Mucosa of descending colon (tissue), 3 donors: ENCODE measurements around the gene SPATS2L. TPM values are rescaled to one million over a fixed set of nuclear protein-coding genes. Genes with fewer than 3 reads are reported as not detected.

Source experiments
- ATAC-seq: fragments of 200-7000 bp; cut with Tn5 transposase; one replicate; pipeline ENCODE4 v1.9.1; 2020; ENCODE audit warnings: mild to moderate bottlenecking, moderate library complexity
- DNase-seq, 3 donors: peaks; one replicate each; pipeline ENCODE4 v3.0.0-alpha.2; 2020
- H3K36me3 ChIP-seq: fragments of 200-600 bp; one replicate; pipeline ENCODE4 v1.8.0; 2021; ENCODE audit warnings: low read depth, mild to moderate bottlenecking
- H3K4me1 ChIP-seq: fragments of 200-600 bp; one replicate; pipeline ENCODE4 v1.8.0; 2021; ENCODE audit warnings: low read depth, mild to moderate bottlenecking
- H3K4me3 ChIP-seq: fragments of 200-600 bp; one replicate; pipeline ENCODE4 v1.8.0; 2021; ENCODE audit warnings: mild to moderate bottlenecking
- H3K9me3 ChIP-seq: fragments of 200-600 bp; one replicate; pipeline ENCODE4 v1.8.0; 2021; ENCODE audit warnings: mild to moderate bottlenecking
- CTCF ChIP-seq: fragments of 200-600 bp; IDR thresholded peaks from one replicate; pipeline ENCODE4 v1.8.0; 2022; ENCODE audit warnings: antibody characterized with exemption, mild to moderate bottlenecking
- intact Hi-C, 2 donors: fragments of 100-400 bp; cut with DNase I in 1 of 2; cut with micrococcal nuclease in 1 of 2; formaldehyde crosslinking; loops; one replicate each; pipeline versions ENCODE4 v1.11.0 to v1.11.1; 2022; cut with DNase I, micrococcal nuclease
- total RNA-seq, 3 donors: library from RNA; stranded (reverse); fragmentation: NEBNext Ultra II Directional in 2 of 3; extraction: Animal tissue kit (Norgen Biotek cat#: 25700) in 2 of 3; gene quantifications; one replicate each; pipeline versions ENCODE4 v1.2.1 to v1.2.4, GENCODE V29; 2021 to 2023
- donor health status: DM: no; HTN: no; CAD: no; lungs with moderate emphysema.
- donor health status: DM: no; HTN: no; CAD: no.
- donor health status: DM: no; HTN: yes; CAD: no.

Gene SPATS2L
- total RNA-seq, 3 donors from 2014 or later = 160 to 238 (median 232) TPM

GRCh38 chr2:200302940-200303727, 3.4 kb upstream of the SPATS2L start:
- ATAC-seq (no peak), DNase-seq (no peak)
- H3K4me1 ChIP-seq = peaks cover 3% of the 10 kb centered on the region
- intact Hi-C loops = loop anchor here in 1 of 2 donors (10.0 kb wide), 1 partner anchor 172 kb away; no protein-coding TSS in a partner anchor
- no peak for TF ChIP-seq CTCF
- H3K36me3 ChIP-seq = no peaks in the 10 kb centered on the region
- no peak overlapping the region for H3K4me3 ChIP-seq
- H3K9me3 ChIP-seq = no peaks in the 10 kb centered on the region

DNA sequence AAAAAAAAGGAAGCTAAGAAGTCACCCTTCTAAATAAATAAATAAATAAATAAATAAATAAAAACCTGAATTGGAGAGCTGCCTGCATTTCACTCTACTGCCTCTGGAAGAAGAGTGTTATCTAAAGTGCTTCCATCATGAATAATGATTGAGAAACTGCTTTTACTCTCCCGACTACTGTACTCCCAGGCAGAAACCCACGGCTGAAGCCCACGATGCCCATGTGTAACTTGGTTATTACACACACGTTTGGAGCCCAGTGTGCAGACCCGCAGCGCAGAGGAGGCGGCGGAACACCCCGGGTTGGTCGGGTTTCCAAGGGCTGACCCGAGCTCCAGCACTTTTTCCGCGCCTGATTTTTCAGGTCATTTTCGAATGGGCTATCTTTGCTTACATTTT, 697 bp upstream of the SPATS2L start:
- Histone ChIP-seq H3K4me3 (peak overlapping the region; percentile 77), H3K4me1 (peaks cover 8% of the 10 kb centered on the region), H3K36me3 (no peaks in the 10 kb centered on the region), H3K9me3 (no peaks in the 10 kb centered on the region)
- TF ChIP-seq CTCF = no peak
- no peak for ATAC-seq
- peak; percentile 52 to 64 (median 55) for DNase-seq
- intact Hi-C loops = loop anchor here in 1 of 2 donors (10.0 kb wide), 1 partner anchor 169 kb away; no protein-coding TSS in a partner anchor

DNA sequence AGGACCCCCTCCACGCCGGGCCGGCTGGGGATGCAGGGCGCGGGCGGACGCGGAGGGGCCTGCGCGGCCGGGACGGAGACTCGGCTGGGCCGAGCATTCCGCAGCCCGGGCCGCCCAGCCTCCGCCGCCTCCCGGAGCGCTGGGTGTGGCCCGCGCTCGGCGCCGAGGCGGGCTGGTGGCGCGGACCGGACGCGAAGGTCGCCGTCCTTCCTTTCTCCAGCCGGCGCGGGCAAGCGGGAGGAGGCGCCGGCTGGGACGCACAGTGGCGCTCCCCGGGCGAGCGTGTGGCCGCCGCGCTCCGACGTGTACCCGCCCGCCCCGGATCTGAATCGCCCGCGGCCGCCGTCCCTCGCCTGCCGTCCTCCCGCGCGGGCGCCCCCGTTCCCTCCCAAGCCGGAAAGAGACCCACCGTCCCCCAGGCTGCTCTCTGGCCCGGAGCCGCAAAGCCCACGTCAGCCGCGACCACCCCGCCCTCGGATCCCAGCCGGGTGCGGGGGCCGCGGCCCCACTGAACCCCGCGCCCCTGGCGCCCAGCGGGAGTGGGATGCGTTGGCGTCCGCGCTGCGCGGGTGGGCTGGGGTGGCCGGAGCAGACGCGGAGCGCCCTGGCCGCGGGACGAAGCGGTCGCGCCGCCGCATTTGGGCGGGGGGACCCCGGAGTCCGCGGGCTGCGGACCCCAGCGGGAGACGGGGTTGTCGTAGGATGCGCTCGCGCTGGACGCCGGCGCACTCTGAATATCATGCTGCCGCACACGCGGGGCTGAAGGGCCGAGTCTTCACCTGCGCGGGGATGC, 634 bp downstream of the SPATS2L start:
- no peaks in the 10 kb centered on the region for H3K9me3 ChIP-seq
- intact Hi-C loops = loop anchor here in 1 of 2 donors (10.0 kb wide), 1 partner anchor 168 kb away; no protein-coding TSS in a partner anchor
- TF ChIP-seq CTCF = no peak
- peaks cover 8% of the 10 kb centered on the region for H3K4me1 ChIP-seq
- H3K36me3 ChIP-seq = no peaks in the 10 kb centered on the region
- ATAC-seq (peak; percentile 86), DNase-seq (peak; percentile 54 to 76 (median 68))
- H3K4me3 ChIP-seq = peak overlapping the region; percentile 77

DNA sequence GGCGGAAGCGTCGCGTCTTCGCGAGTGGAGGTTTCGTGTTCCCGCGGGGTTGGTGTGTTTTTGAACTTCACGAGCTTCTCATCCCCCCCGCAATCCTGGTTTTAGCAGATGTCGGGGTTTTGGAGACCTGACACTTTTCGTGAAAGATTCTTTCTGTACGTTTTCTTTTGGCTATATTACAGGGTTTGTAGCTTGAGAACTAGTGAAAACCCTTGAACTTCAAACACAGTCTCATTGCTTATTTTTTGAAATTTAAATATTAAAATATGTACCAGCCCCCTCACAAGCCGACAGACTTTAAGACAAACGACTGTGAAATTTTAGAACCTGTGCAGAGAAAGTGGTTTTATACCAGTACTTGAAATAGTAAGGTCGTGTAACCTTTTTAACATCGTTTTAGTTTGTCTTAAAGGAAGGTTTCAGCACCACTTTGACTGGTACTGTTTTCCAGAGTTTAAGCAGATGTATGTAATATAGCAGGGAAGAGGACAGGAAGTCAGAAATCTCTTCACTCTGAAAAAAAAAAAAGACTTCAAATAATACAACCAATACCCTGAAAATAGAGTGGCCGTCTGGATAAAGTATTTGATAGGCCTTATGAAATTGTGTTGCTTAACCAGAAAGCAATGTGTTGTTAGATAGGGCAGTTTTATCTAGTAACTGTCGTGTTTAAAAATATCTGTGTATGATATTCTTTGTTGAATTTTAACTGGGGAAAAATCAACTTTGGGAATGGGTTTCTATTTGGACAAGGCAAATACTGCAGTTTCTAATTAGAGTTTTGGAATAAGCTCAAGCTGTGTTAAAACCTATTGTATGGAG, 1.4 kb downstream of the SPATS2L start:
- peak overlapping the region; percentile 77 for H3K4me3 ChIP-seq
- peaks cover 8% of the 10 kb centered on the region for H3K4me1 ChIP-seq
- TF ChIP-seq CTCF = no peak
- no peak for ATAC-seq
- no peak for DNase-seq
- no peaks in the 10 kb centered on the region for H3K9me3 ChIP-seq
- intact Hi-C loops = loop anchor here in 1 of 2 donors (10.0 kb wide), 1 partner anchor 167 kb away; no protein-coding TSS in a partner anchor
- H3K36me3 ChIP-seq = no peaks in the 10 kb centered on the region
